Naive thymus-derived CD4-positive, alpha-beta T cell (primary cell): Measurements from ENCODE around the gene MYO9B. TPM values are rescaled to one million over a fixed set of nuclear protein-coding genes. Genes with fewer than 3 reads are reported as not detected.

Experiments
- ATAC-seq: fragments of 150-1000 bp; cut with Tn5 transposase; 2 replicates; pipeline ENCODE4 v1.10.0; 2021; ENCODE audit warnings: mild to moderate bottlenecking, moderate library complexity
- CTCF ChIA-PET: fragments of 350-600 bp; sonication (Branson Sonifier 250); formaldehyde crosslinking; loops from one replicate; lab custom pipeline; 2021; ENCODE audit warnings: antibody characterized with exemption; lab: Charles Lee
- POLR2A ChIA-PET: fragments of 350-600 bp; sonication (Branson Sonifier 250); formaldehyde crosslinking; loops from one replicate; lab custom pipeline; 2021; ENCODE audit warnings: antibody characterized with exemption, inconsistent platforms; lab: Charles Lee
- DNase-seq, 9 donors: peaks; one replicate each; pipeline versions ENCODE4 v3.0.0 to v3.0.0-alpha.2; 2020 to 2022; ENCODE audit warnings: mixed read lengths in 1 of 9
- H3K27ac ChIP-seq: one replicate; pipeline ENCODE4 v1.7.0; 2013; ENCODE audit warnings: mild to moderate bottlenecking, low read depth, low read length, moderate library complexity
- H3K27me3 ChIP-seq, 2 donors: one replicate each; pipeline ENCODE4 v1.7.0; 2013; ENCODE audit warnings: low read length in 2 of 2, mild to moderate bottlenecking in 2 of 2, moderate library complexity in 2 of 2; ENCODE audit not compliant: control insufficient read depth in 2 of 2, insufficient read depth in 2 of 2
- H3K36me3 ChIP-seq, 3 experiments: 1 replicate in 2 of 3; 2 replicates in 1 of 3; pipeline ENCODE4 v1.7.0; 2013; ENCODE audit warnings: low read length in 3 of 3, mild to moderate bottlenecking in 3 of 3, moderate library complexity in 1 of 3; ENCODE audit not compliant: insufficient read depth in 3 of 3, control insufficient read depth in 2 of 3
- H3K4me1 ChIP-seq, 2 donors: one replicate each; pipeline ENCODE4 v1.7.0; 2013; ENCODE audit warnings: low read length in 2 of 2, mild to moderate bottlenecking in 2 of 2, moderate library complexity in 1 of 2; ENCODE audit not compliant: control insufficient read depth in 2 of 2, insufficient read depth in 2 of 2
- H3K4me3 ChIP-seq: 2 replicates; pipeline ENCODE4 v1.7.0; 2013; ENCODE audit warnings: mild to moderate bottlenecking, low read length
- H3K9me3 ChIP-seq, 3 experiments: 1 replicate in 2 of 3; 2 replicates in 1 of 3; pipeline ENCODE4 v1.7.0; 2013; ENCODE audit warnings: low read length in 3 of 3; ENCODE audit not compliant: control insufficient read depth in 2 of 3
- H3K27ac Mint-ChIP-seq, 9 donors: one replicate each; pipeline ENCODE4 v1.8.0; 2020 to 2022; ENCODE audit warnings: mixed read lengths in 9 of 9, mild to moderate bottlenecking in 8 of 9, moderate library complexity in 5 of 9, inconsistent platforms in 2 of 9
- H3K27me3 Mint-ChIP-seq, 5 donors: one replicate each; pipeline ENCODE4 v1.8.0; 2021 to 2022; ENCODE audit warnings: mixed read lengths in 5 of 5, mild to moderate bottlenecking in 1 of 5
- H3K36me3 Mint-ChIP-seq, 5 donors: one replicate each; pipeline ENCODE4 v1.8.0; 2020 to 2022; ENCODE audit warnings: mixed read lengths in 5 of 5, mild to moderate bottlenecking in 3 of 5, inconsistent platforms in 1 of 5
- H3K4me1 Mint-ChIP-seq, 7 donors: one replicate each; pipeline ENCODE4 v1.8.0; 2020 to 2022; ENCODE audit warnings: mixed read lengths in 7 of 7, mild to moderate bottlenecking in 3 of 7, inconsistent platforms in 1 of 7
- H3K4me3 Mint-ChIP-seq, 10 donors: one replicate each; pipeline ENCODE4 v1.8.0; 2020 to 2022; ENCODE audit warnings: mild to moderate bottlenecking in 10 of 10, mixed read lengths in 10 of 10, moderate library complexity in 6 of 10, inconsistent platforms in 2 of 10
- H3K9me3 Mint-ChIP-seq, 11 donors: one replicate each; pipeline ENCODE4 v1.8.0; 2020 to 2022; ENCODE audit warnings: mixed read lengths in 11 of 11, mild to moderate bottlenecking in 4 of 11, inconsistent platforms in 1 of 11, moderate library complexity in 1 of 11
- intact Hi-C, 2 donors: fragments of 100-400 bp; cut with micrococcal nuclease; formaldehyde crosslinking; loops; one replicate each; pipeline ENCODE4 v1.15.1; 2023
- polyA plus RNA-seq, 2 donors: library from polyadenylated mRNA; unstranded; fragments of 300-500 nt; fragmentation: Illumina TruSeq; gene quantifications; one replicate each; pipeline ENCODE4 v1.2.3, GENCODE V29; 2021
- total RNA-seq, 6 experiments: library from RNA in 5 of 6; stranded (reverse) in 5 of 6; gene quantifications; 1 replicate in 5 of 6; 2 replicates in 1 of 6; pipeline ENCODE4 v1.2.3 and lab custom pipeline; 2021 to 2026

MYO9B gene
- total and polyA plus RNA-seq, 7 experiments from 2014 or later: 5.6 to 297 (median 165) TPM

DNA sequence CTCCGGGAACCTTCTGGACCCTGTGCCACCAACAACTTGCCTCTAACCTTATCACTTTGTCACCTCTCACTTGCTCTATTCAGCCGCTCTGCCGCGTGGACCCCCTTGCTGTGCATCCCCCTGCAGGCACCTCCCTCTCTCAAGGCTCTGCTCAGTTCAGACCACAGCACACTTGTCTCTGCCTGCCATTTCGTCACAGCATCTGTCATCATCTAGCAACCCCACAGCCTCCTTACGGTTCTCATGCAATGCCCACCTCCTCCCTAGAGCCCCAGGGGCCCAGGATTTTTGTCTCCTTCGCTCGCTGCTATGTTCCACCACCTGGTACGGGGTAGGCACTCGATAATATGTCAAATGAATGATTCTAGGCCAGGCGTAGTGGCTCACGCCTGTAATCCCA, 5.2 kb upstream of the MYO9B start:
- H3K36me3 Mint-ChIP-seq: peaks cover 0 to 20% (median 10%) of the 10 kb centered on the region in 5 donors
- no peaks in the 10 kb centered on the region for H3K27me3 Mint-ChIP-seq
- H3K4me3 Mint-ChIP-seq: peak overlapping the region in 1 of 10 donors; percentile 8
- H3K4me3 ChIP-seq: no peak overlapping the region
- ATAC-seq (no peak), DNase-seq (no peak)
- H3K9me3 Mint-ChIP-seq: peaks cover 0 to 2% (median 0%) of the 10 kb centered on the region in 11 donors
- ChIA-PET POLR2A (no interaction called here), CTCF (interaction anchor here (0.7 to 1.4 kb wide), 3 partner anchors 107 to 212 kb away, joined by 3 to 6 read pairs (median 4); partner anchors contain the start of gene ANKLE1)
- no peaks in the 10 kb centered on the region for H3K27me3 ChIP-seq
- H3K27ac ChIP-seq: no peak overlapping the region
- H3K4me1 Mint-ChIP-seq: peaks cover 26 to 46% (median 38%) of the 10 kb centered on the region in 7 donors
- intact Hi-C loops: loop anchor here in 1 of 2 donors (10.0 kb wide), 2 partner anchors 674 to 804 kb away; partner anchors contain the start of gene SLC5A5
- no peaks in the 10 kb centered on the region for H3K9me3 ChIP-seq
- H3K27ac Mint-ChIP-seq: peak overlapping the region in 3 of 9 donors; percentile 6 to 27 (median 16)
- H3K4me1 ChIP-seq: peaks cover 10 to 11% of the 10 kb centered on the region in 2 donors
- H3K36me3 ChIP-seq: peaks cover 0 to 34% (median 0%) of the 10 kb centered on the region in 3 experiments

DNA sequence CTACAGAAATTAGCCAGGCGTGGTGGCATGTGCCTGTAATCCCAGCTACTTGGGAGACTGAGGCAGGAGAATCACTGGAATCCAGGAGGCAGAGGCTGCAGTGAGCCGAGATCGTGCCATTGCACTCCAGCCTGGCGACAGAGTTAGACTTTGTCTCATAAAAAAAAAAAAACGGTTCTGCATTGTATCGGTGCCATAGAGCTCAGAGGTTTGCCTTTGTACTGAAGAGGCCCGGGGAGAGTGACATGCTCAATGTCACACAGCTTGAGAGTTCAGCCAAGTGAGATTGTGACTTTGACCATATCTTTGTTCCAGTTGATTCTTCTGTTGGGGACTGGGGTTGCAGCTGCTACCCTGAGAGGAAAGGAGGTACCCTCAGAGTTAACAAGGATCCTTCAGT, 4.7 kb upstream of the MYO9B start:
- POLR2A ChIA-PET: interaction anchor here (1.5 kb wide), 1 partner anchor 55 kb away, joined by 4 read pairs; no protein-coding TSS in a partner anchor
- intact Hi-C loops: loop anchor here in 1 of 2 donors (10.0 kb wide), 2 partner anchors 674 to 804 kb away; partner anchors contain the start of gene SLC5A5
- Histone ChIP-seq H3K36me3 (peaks cover 0 to 36% (median 0%) of the 10 kb centered on the region in 3 experiments), H3K27me3 (no peaks in the 10 kb centered on the region), H3K4me1 (peaks cover 8 to 10% of the 10 kb centered on the region in 2 donors), H3K27ac (no peak overlapping the region), H3K4me3 (no peak overlapping the region), H3K9me3 (no peaks in the 10 kb centered on the region)
- DNase-seq (no peak), ATAC-seq (no peak)
- Mint-ChIP-seq H3K4me1 (peaks cover 25 to 43% (median 38%) of the 10 kb centered on the region in 7 donors), H3K4me3 (peak overlapping the region in 1 of 10 donors; percentile 16), H3K9me3 (peaks cover 0 to 2% (median 0%) of the 10 kb centered on the region in 11 donors), H3K27ac (peak overlapping the region in 1 of 9 donors; percentile 6), H3K27me3 (no peaks in the 10 kb centered on the region), H3K36me3 (peaks cover 0 to 20% (median 10%) of the 10 kb centered on the region in 5 donors)
- CTCF ChIA-PET: interaction anchor here (0.7 to 1.4 kb wide), 3 partner anchors 106 to 211 kb away, joined by 3 to 6 read pairs (median 4); partner anchors contain the start of gene ANKLE1

DNA sequence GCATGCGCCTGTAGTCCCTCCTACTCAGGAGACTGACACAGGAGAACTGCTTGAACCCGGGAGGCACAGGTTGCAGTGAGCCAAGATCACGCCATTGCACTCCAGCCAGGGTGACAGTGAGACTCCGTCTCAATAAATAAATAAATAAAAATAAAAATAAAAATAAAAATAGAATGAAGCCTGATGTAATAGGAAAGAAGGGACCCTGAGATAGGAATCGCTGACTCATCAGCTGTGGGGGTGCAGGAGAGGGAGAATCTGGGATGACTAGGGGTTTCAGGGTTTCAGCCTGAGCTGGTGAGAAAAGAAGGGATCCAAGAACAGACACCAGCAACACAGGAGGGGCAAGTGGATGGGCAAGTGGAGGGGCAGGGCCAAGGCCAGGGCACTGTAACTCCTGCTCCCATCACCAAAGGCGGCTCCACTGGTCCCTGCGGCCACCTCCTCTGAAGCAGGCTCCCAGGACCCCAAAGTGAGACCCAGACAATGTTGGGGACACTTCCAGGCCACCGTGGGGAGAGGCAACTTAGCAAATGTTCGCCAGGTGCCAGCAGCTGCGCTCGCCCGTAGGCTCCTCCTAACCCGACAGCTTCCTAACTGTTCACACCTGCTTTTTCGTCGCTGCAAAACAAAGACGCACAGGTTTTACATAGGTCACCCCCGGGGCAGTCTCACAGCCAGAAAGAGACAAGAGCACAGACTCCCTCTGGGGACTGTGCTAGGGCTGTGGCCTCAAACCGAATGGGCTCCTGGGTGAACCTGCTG, 1.5 kb upstream of the MYO9B start:
- H3K27me3 Mint-ChIP-seq: no peaks in the 10 kb centered on the region
- POLR2A ChIA-PET: interaction anchor here (0.6 to 5.0 kb wide), 6 partner anchors 8 to 262 kb away, joined by 3 to 56 read pairs (median 4); partner anchors contain the start of genes BABAM1 and USE1

DNA sequence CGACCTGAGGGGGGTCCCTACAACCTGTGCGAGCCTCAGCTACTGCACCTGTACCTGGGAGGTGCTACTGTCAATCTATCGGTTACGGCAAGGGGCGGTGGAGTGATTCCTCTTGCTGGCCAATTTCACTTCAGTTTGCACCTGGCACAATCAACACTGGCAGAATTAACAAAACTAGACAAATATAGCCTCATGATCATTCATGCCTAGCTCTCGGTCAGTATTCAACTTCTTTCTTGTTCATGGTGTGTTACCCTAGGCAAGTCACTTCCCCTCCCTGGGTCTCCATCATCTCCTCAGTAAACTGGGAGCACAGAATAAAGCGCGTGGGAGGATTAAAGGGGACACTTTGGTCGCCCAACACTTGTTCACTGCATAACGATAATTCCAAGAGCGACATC, 943 bp upstream of the MYO9B start:
- ChIA-PET POLR2A (interaction anchor here (0.6 to 5.0 kb wide), 6 partner anchors 9 to 261 kb away, joined by 3 to 56 read pairs (median 4); partner anchors contain the start of genes BABAM1 and USE1), CTCF (interaction anchor here (0.7 kb wide), 1 partner anchor 220 kb away, joined by 3 read pairs; no protein-coding TSS in a partner anchor)
- DNase-seq (peak in 2 of 9 donors; percentile 8 to 22), ATAC-seq (no peak)
- H3K27me3 ChIP-seq: no peaks in the 10 kb centered on the region
- intact Hi-C loops: loop anchor here (1.0 to 10.0 kb wide), 20 partner anchors 51 to 962 kb away; partner anchors contain the start of genes BABAM1 (in 2 of the 2), DDA1 (in 2 of the 2), GTPBP3 (in 2 of the 2) and MED26 (in 2 of the 2)
- H3K9me3 ChIP-seq: no peaks in the 10 kb centered on the region
- H3K4me1 ChIP-seq: peaks cover 22 to 30% of the 10 kb centered on the region in 2 donors
- H3K36me3 ChIP-seq: peaks cover 0 to 25% (median 0%) of the 10 kb centered on the region in 3 experiments
- H3K27ac ChIP-seq: peak overlapping the region; percentile 83
- peak overlapping the region; percentile 95 to 100 (median 98) for H3K4me3 Mint-ChIP-seq
- peak overlapping the region; percentile 86 to 98 (median 96) for H3K27ac Mint-ChIP-seq
- peaks cover 0 to 2% (median 0%) of the 10 kb centered on the region in 11 donors for H3K9me3 Mint-ChIP-seq
- H3K27me3 Mint-ChIP-seq: no peaks in the 10 kb centered on the region
- H3K4me1 Mint-ChIP-seq: peaks cover 42 to 61% (median 53%) of the 10 kb centered on the region in 7 donors
- peak overlapping the region; percentile 94 for H3K4me3 ChIP-seq
- peaks cover 0 to 13% (median 5%) of the 10 kb centered on the region in 5 donors for H3K36me3 Mint-ChIP-seq

More for the DNA sequence above, 1.5 kb upstream of the MYO9B start:
- Mint-ChIP-seq H3K4me3 (peak overlapping the region; percentile 95 to 100 (median 98)), H3K36me3 (peaks cover 0 to 14% (median 5%) of the 10 kb centered on the region in 5 donors), H3K27ac (peak overlapping the region; percentile 86 to 98 (median 96)), H3K4me1 (peaks cover 36 to 55% (median 47%) of the 10 kb centered on the region in 7 donors), H3K9me3 (peaks cover 0 to 2% (median 0%) of the 10 kb centered on the region in 11 donors)
- Histone ChIP-seq H3K9me3 (no peaks in the 10 kb centered on the region), H3K27ac (peak overlapping the region; percentile 83), H3K4me1 (peaks cover 17 to 24% of the 10 kb centered on the region in 2 donors), H3K27me3 (no peaks in the 10 kb centered on the region), H3K4me3 (peak overlapping the region; percentile 94), H3K36me3 (peaks cover 0 to 26% (median 0%) of the 10 kb centered on the region in 3 experiments)
- ATAC-seq: no peak
- DNase-seq: no peak
- CTCF ChIA-PET: interaction anchor here (0.7 kb wide), 1 partner anchor 221 kb away, joined by 3 read pairs; no protein-coding TSS in a partner anchor
- intact Hi-C loops: loop anchor here in 1 of 2 donors (2.0 to 10.0 kb wide), 6 partner anchors 111 to 801 kb away; partner anchors contain the start of genes EPS15L1 and SLC5A5

DNA sequence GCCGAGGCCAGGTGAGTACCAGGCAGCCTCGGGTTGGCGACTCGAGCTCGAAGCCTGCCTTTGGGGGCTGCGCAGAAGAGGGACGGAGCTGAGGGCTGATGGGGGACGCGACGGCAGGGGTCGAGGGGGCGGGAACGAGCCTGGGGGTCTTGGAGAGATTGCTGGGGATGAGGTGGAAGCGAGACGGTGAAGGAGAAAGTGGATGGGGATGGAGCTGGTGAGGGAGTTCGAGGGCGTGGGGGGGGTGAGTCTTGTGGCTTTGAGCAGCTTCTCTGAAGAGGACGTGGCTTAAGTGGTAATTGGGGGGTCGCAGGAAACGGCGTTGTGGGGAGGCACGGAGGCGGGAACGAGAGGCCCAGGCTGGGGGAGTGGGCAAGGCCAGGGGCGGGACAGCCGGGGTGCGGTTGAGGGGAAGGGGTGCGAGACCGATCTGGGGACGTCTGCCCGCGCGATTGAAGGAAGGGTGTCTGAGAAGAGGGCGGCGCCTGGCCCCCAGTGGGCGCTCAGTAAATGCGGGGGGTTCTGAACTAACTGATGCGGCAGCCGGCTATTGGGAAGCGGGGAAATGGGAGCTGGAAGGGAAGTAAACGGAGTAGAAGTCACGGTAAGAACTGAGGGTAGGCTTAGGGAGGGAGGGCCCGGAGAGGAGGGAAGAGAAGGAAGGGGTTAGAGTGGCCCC, 426 bp downstream of the MYO9B start:
- Mint-ChIP-seq H3K9me3 (no peaks in the 10 kb centered on the region), H3K4me3 (peak overlapping the region; percentile 96 to 100 (median 98)), H3K27me3 (no peaks in the 10 kb centered on the region), H3K27ac (peak overlapping the region; percentile 86 to 99 (median 91)), H3K36me3 (peaks cover 0 to 11% (median 0%) of the 10 kb centered on the region in 5 donors), H3K4me1 (peaks cover 43 to 64% (median 54%) of the 10 kb centered on the region in 7 donors)
- ChIA-PET CTCF (interaction anchor here (0.7 to 1.0 kb wide), 3 partner anchors 11 to 229 kb away, joined by 3 to 5 read pairs (median 3); partner anchors contain the start of gene MRPL34), POLR2A (interaction anchor here (0.7 to 5.0 kb wide), 14 partner anchors 9 to 329 kb away, joined by 3 to 56 read pairs (median 4); partner anchors contain the start of genes ANKLE1, BST2 and USE1)
- peak overlapping the region; percentile 53 for H3K4me3 ChIP-seq
- intact Hi-C loops: loop anchor here (1.0 to 10.0 kb wide), 21 partner anchors 49 to 964 kb away; partner anchors contain the start of genes BABAM1 (in 2 of the 2), DDA1 (in 2 of the 2), GTPBP3 (in 2 of the 2) and MED26 (in 2 of the 2)
- DNase-seq: peak in 6 of 9 donors; percentile 17 to 63 (median 31)
- H3K36me3 ChIP-seq: peaks cover 0 to 15% (median 0%) of the 10 kb centered on the region in 3 experiments
- ATAC-seq: no peak
- H3K27me3 ChIP-seq: no peaks in the 10 kb centered on the region
- peak overlapping the region; percentile 88 for H3K27ac ChIP-seq
- peaks cover 32% of the 10 kb centered on the region in 2 donors for H3K4me1 ChIP-seq
- no peaks in the 10 kb centered on the region for H3K9me3 ChIP-seq
